Tibial nerve (tissue), 4 donors: ENCODE data around the gene MARCHF10. TPM values are rescaled to one million over a fixed set of nuclear protein-coding genes. Genes with fewer than 3 reads are reported as not detected.

Experiments used
- DNase-seq, 2 donors: peaks; one replicate each; pipeline ENCODE4 v3.0.0-alpha.2; 2019; ENCODE audit warnings: low spot score in 2 of 2
- H3K27ac ChIP-seq, 4 donors: fragments of 200-600 bp; sonication (generic) in 3 of 4; one replicate each; pipeline ENCODE4 v1.5.1; 2017 to 2019; ENCODE audit warnings: mild to moderate bottlenecking in 1 of 4
- H3K27me3 ChIP-seq, 2 donors: fragments of 200-600 bp; sonication (generic) in 1 of 2; one replicate each; pipeline versions ENCODE4 v1.5.1 to v1.6.0; 2017 to 2019
- H3K36me3 ChIP-seq, 3 donors: fragments of 200-600 bp; sonication (generic); one replicate each; pipeline ENCODE4 v1.5.1; 2018 to 2019
- H3K4me1 ChIP-seq, 4 donors: fragments of 200-600 bp; sonication (generic) in 3 of 4; one replicate each; pipeline ENCODE4 v1.5.1; 2017 to 2019
- H3K4me3 ChIP-seq, 4 donors: fragments of 200-600 bp; sonication (generic) in 3 of 4; one replicate each; pipeline ENCODE4 v1.5.1; 2017 to 2019; ENCODE audit warnings: mild to moderate bottlenecking in 1 of 4, moderate library complexity in 1 of 4
- H3K9me3 ChIP-seq, 4 donors: fragments of 200-600 bp; sonication (generic) in 3 of 4; one replicate each; pipeline ENCODE4 v1.5.1; 2017 to 2019
- CTCF ChIP-seq, 5 experiments: fragments of 200-600 bp in 3 of 5; fragments of 450-650 bp in 2 of 5; sonication (generic) in 3 of 5; IDR thresholded peaks; one replicate each; pipeline ENCODE4 v1.5.1; 2016 to 2019; ENCODE audit warnings: antibody characterized with exemption in 5 of 5, mild to moderate bottlenecking in 3 of 5, moderate library complexity in 2 of 5
- EP300 ChIP-seq, 2 donors: sonication (generic); formaldehyde crosslinking; IDR thresholded peaks; one replicate each; pipeline ENCODE4 v1.6.1; 2017; ENCODE audit warnings: antibody characterized with exemption in 2 of 2, mild to moderate bottlenecking in 1 of 2
- POLR2A ChIP-seq, 2 donors: fragments of 450-650 bp; IDR thresholded peaks; one replicate each; pipeline ENCODE4 v1.6.1; 2017; ENCODE audit warnings: antibody characterized with exemption in 2 of 2, mild to moderate bottlenecking in 2 of 2, moderate library complexity in 2 of 2
- WGBS, 2 donors: methylation state at CpG; one replicate each; pipeline ENCODE4 v1.1.5; 2018; 5-methylcytosine and 5-hydroxymethylcytosine counted together
- total RNA-seq, 4 donors: library from RNA; depleted of rRNA; stranded (reverse); fragments of >200 nt; gene quantifications; one replicate each; pipeline ENCODE4 v1.1.0, GENCODE V29; 2016

The MARCHF10 gene
- total RNA-seq, 4 donors from 2014 or later = 1.8 to 11.7 (median 3.6) TPM

DNA sequence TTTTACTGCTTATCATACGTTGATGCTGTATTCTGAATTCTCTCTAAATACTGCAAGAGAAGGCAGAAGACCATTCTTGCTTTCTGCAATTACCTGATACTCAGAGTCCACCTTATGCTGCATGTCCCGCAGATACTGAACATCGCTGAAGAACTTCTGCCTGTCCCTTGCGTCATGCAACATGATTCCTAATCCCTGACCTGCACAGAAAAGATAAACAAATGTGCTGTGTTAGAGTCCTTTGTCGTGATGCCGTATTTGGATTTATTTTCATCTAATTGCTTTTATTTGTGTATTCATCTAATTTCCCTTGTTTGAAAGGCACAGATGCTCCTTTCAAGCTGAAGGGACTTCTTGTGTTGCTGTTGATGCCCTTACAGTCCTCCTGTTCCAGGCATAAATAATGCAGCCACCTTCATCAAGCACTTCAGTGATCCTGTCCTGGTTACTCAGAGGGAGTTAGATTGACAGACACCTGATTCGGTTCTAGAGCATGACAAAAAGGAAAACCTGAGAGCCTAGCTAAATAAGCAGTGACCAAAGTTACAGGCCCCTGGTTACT is 6.5 kb downstream of the MARCHF10 start:
- TF ChIP-seq POLR2A (IDR thresholded peaks at IDR 0.05) = no peak
- no peak for TF ChIP-seq EP300 (IDR thresholded peaks at IDR 0.05)
- TF ChIP-seq CTCF (IDR thresholded peaks at IDR 0.05) = no peak
- no peaks in the 10 kb centered on the region for H3K27me3 ChIP-seq
- no peaks in the 10 kb centered on the region for H3K9me3 ChIP-seq
- no peaks in the 10 kb centered on the region for H3K36me3 ChIP-seq
- DNase-seq = no peak
- 79 to 84% methylated on average over 7 of the region's 7 CpGs for WGBS, 2 donors
- no peak overlapping the region for H3K27ac ChIP-seq
- H3K4me3 ChIP-seq = no peak overlapping the region
- no peaks in the 10 kb centered on the region for H3K4me1 ChIP-seq

DNA sequence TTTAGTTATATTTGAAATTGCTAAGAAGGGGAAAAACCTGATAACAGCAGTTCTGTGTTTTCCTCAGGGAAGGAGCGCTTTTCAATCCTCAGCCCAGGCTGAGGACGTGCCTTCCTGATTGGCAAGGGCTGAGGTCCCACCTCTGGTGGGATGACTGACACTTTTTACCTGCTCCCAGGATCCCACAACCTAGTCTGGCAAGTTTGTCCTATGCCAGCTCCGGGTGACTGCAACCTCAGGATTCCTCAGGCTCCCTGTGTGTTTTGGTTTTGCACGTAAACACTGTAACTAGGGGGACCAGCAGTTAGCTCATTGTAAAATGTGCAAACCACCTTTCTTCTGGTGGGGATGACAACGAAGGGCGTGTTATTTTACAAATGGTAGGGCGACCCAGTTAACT is 7.5 kb downstream of the MARCHF10 start:
- no peaks in the 10 kb centered on the region for H3K4me1 ChIP-seq
- no peak for DNase-seq
- H3K27me3 ChIP-seq = no peaks in the 10 kb centered on the region
- H3K36me3 ChIP-seq = no peaks in the 10 kb centered on the region
- no peaks in the 10 kb centered on the region for H3K9me3 ChIP-seq
- no peak overlapping the region for H3K27ac ChIP-seq
- no peak overlapping the region for H3K4me3 ChIP-seq
- no peak for TF ChIP-seq POLR2A (IDR thresholded peaks at IDR 0.05)
- no peak for TF ChIP-seq EP300 (IDR thresholded peaks at IDR 0.05)
- TF ChIP-seq CTCF (IDR thresholded peaks at IDR 0.05) = no peak
- WGBS, 2 donors = 46 to 48% methylated on average over 7 of the region's 7 CpGs

- Histone ChIP-seq H3K27me3 (no peaks in the 10 kb centered on the region), H3K4me3 (no peak overlapping the region), H3K9me3 (no peaks in the 10 kb centered on the region), H3K4me1 (no peaks in the 10 kb centered on the region), H3K27ac (no peak overlapping the region), H3K36me3 (no peaks in the 10 kb centered on the region)
- TF ChIP-seq CTCF (IDR thresholded peaks at IDR 0.05) (no peak), EP300 (IDR thresholded peaks at IDR 0.05) (no peak), POLR2A (IDR thresholded peaks at IDR 0.05) (no peak)
- no peak for DNase-seq
Measured at GRCh38 chr17:62797959-62798358, 10.2 kb downstream of the MARCHF10 start.

DNA sequence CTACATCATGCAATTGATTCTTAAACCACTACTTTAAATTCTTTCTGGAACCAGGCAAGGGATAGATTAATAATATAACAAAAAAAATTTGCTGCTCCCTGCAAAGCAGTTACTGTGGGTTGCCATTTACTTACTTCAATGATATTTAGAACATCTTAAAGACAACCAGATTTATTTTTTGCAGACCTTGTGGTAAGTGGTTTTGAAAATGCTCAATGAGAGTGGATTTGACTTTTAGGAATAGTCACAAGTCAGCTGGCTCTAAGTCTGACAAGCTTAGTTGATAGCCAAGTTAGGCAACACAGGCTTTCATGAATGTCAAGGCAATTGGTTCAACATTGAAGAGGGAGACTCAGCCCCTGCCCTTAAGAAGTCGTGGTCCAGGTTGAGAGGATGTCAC is 11.8 kb downstream of the MARCHF10 start:
- peaks cover 0 to 4% (median 0%) of the 10 kb centered on the region in 4 donors for H3K4me1 ChIP-seq
- H3K27me3 ChIP-seq = no peaks in the 10 kb centered on the region
- no peak overlapping the region for H3K27ac ChIP-seq
- 87 to 93% methylated on average over 1 of the region's 1 CpG for WGBS, 2 donors
- no peak overlapping the region for H3K4me3 ChIP-seq
- no peak for DNase-seq
- no peak for TF ChIP-seq CTCF (IDR thresholded peaks at IDR 0.05)
- no peak for TF ChIP-seq EP300 (IDR thresholded peaks at IDR 0.05)
- TF ChIP-seq POLR2A (IDR thresholded peaks at IDR 0.05) = no peak
- H3K36me3 ChIP-seq = no peaks in the 10 kb centered on the region
- no peaks in the 10 kb centered on the region for H3K9me3 ChIP-seq

GRCh38 chr17:62794666-62794971 is 13.5 kb downstream of the MARCHF10 start:
- H3K4me1 ChIP-seq = peaks cover 0 to 5% (median 0%) of the 10 kb centered on the region in 4 donors
- H3K36me3 ChIP-seq = no peaks in the 10 kb centered on the region
- no peaks in the 10 kb centered on the region for H3K9me3 ChIP-seq
- no peak for DNase-seq
- no peaks in the 10 kb centered on the region for H3K27me3 ChIP-seq
- no peak overlapping the region for H3K4me3 ChIP-seq
- no peak overlapping the region for H3K27ac ChIP-seq
- TF ChIP-seq CTCF (IDR thresholded peaks at IDR 0.05) (no peak), EP300 (IDR thresholded peaks at IDR 0.05) (no peak), POLR2A (IDR thresholded peaks at IDR 0.05) (no peak)
- WGBS, 2 donors = 41 to 55% methylated on average over 4 of the region's 4 CpGs
